PC-9 (cell line): ENCODE results near the gene RAB3GAP2. TPM values are rescaled to one million over a fixed set of nuclear protein-coding genes. Genes with fewer than 3 reads are reported as not detected.

Experiments
- Bru-seq: library from RNA; stranded (reverse); fragments of 400-500 nt; gene quantifications from one replicate; lab custom pipeline; 2021; lab: Mats Ljungman, UMichigan
- BruChase-seq, 2 experiments: library from RNA; stranded (reverse); fragments of 400-500 nt; gene quantifications; one replicate each; lab custom pipeline; 2021; lab: Mats Ljungman, UMichigan
- BruUV-seq: library from RNA; stranded (reverse); fragments of 400-500 nt; replicated peaks from 2 replicates; lab custom pipeline; 2021; lab: Mats Ljungman, UMichigan
- CTCF ChIA-PET: fragments of 300-600 bp; sonication (Branson Sonifier 250); formaldehyde crosslinking; loops from one replicate; lab custom pipeline; 2022; ENCODE audit warnings: antibody characterized with exemption; lab: Charles Lee
- POLR2A ChIA-PET: fragments of 300-600 bp; sonication (Branson Sonifier 250); formaldehyde crosslinking; loops from one replicate; lab custom pipeline; 2022; ENCODE audit warnings: antibody characterized with exemption; ENCODE audit not compliant: unreplicated experiment; lab: Charles Lee
- DNase-seq, 2 experiments: peaks; one replicate each; pipeline versions ENCODE4 v3.0.0 to v3.0.0-alpha.2; 2015 to 2022; ENCODE audit warnings: mixed read lengths in 1 of 2
- H2AFZ ChIP-seq: fragments of 200-600 bp; sonication (generic); 2 replicates; pipeline ENCODE4 v1.8.1; 2017; ENCODE audit warnings: antibody characterized with exemption
- H3F3A ChIP-seq: fragments of 200-600 bp; sonication (generic); 2 replicates; pipeline ENCODE4 v1.8.1; 2017; ENCODE audit warnings: antibody characterized with exemption, mild to moderate bottlenecking, low read depth; ENCODE audit not compliant: insufficient read depth
- H3K27ac ChIP-seq: fragments of 200-600 bp; sonication (generic); 2 replicates; pipeline ENCODE4 v1.6.1; 2016; ENCODE audit warnings: mixed run types
- H3K27me3 ChIP-seq: fragments of 200-600 bp; sonication (generic); 2 replicates; pipeline ENCODE4 v1.6.1; 2016; ENCODE audit warnings: low read depth, mixed run types; ENCODE audit not compliant: insufficient read depth
- H3K36me3 ChIP-seq: fragments of 200-600 bp; sonication (generic); 2 replicates; pipeline ENCODE4 v1.6.1; 2016; ENCODE audit warnings: low read depth, mixed run types
- H3K4me1 ChIP-seq: fragments of 200-600 bp; sonication (generic); replicated peaks from 2 replicates; pipeline ENCODE4 v1.6.1; 2016; ENCODE audit warnings: mixed run types; ENCODE audit not compliant: insufficient read depth
- H3K4me2 ChIP-seq: fragments of 200-600 bp; sonication (generic); 2 replicates; pipeline ENCODE4 v1.6.1; 2017; ENCODE audit warnings: mixed run types
- H3K4me3 ChIP-seq: fragments of 200-600 bp; sonication (generic); 2 replicates; pipeline ENCODE4 v1.6.1; 2016; ENCODE audit warnings: mixed run types
- H3K79me2 ChIP-seq: fragments of 200-600 bp; sonication (generic); 2 replicates; pipeline ENCODE4 v1.6.1; 2017; ENCODE audit warnings: low read depth, mixed run types
- H3K9me2 ChIP-seq: fragments of 200-600 bp; sonication (generic); 2 replicates; pipeline ENCODE4 v1.8.1; 2017; ENCODE audit warnings: mild to moderate bottlenecking; ENCODE audit not compliant: insufficient read depth
- H3K9me3 ChIP-seq: fragments of 200-600 bp; sonication (generic); 2 replicates; pipeline ENCODE4 v1.8.1; 2016; ENCODE audit warnings: low read depth; ENCODE audit not compliant: insufficient read depth
- H4K20me1 ChIP-seq: fragments of 200-600 bp; sonication (generic); 2 replicates; pipeline ENCODE4 v1.8.1; 2017; ENCODE audit not compliant: insufficient read depth
- CTCF ChIP-seq: fragments of 200-600 bp; sonication (generic); conservative IDR thresholded peaks from 2 replicates; pipeline ENCODE4 v1.6.1; 2017; ENCODE audit warnings: mixed run types, antibody characterized with exemption, mild to moderate bottlenecking, moderate library complexity
- EZH2 ChIP-seq: fragments of 200-600 bp; sonication (generic); IDR thresholded peaks from 2 replicates; pipeline ENCODE4 v1.8.0; 2017; ENCODE audit warnings: antibody characterized with exemption, low read depth
- intact Hi-C: fragments of 100-400 bp; cut with micrococcal nuclease; formaldehyde crosslinking; loops from one replicate; pipeline ENCODE4 v1.10.0; 2022; ENCODE audit not compliant: unreplicated experiment
- long read RNA-seq: library from polyadenylated mRNA; stranded (forward); transcript quantifications from one replicate; pipeline ENCODE4 v2.0.0, GENCODE V29; 2022
- total RNA-seq: library from RNA; stranded (reverse); gene quantifications from 2 replicates; pipeline ENCODE4 v1.2.3, GENCODE V29; 2021

RAB3GAP2 gene, protein sequence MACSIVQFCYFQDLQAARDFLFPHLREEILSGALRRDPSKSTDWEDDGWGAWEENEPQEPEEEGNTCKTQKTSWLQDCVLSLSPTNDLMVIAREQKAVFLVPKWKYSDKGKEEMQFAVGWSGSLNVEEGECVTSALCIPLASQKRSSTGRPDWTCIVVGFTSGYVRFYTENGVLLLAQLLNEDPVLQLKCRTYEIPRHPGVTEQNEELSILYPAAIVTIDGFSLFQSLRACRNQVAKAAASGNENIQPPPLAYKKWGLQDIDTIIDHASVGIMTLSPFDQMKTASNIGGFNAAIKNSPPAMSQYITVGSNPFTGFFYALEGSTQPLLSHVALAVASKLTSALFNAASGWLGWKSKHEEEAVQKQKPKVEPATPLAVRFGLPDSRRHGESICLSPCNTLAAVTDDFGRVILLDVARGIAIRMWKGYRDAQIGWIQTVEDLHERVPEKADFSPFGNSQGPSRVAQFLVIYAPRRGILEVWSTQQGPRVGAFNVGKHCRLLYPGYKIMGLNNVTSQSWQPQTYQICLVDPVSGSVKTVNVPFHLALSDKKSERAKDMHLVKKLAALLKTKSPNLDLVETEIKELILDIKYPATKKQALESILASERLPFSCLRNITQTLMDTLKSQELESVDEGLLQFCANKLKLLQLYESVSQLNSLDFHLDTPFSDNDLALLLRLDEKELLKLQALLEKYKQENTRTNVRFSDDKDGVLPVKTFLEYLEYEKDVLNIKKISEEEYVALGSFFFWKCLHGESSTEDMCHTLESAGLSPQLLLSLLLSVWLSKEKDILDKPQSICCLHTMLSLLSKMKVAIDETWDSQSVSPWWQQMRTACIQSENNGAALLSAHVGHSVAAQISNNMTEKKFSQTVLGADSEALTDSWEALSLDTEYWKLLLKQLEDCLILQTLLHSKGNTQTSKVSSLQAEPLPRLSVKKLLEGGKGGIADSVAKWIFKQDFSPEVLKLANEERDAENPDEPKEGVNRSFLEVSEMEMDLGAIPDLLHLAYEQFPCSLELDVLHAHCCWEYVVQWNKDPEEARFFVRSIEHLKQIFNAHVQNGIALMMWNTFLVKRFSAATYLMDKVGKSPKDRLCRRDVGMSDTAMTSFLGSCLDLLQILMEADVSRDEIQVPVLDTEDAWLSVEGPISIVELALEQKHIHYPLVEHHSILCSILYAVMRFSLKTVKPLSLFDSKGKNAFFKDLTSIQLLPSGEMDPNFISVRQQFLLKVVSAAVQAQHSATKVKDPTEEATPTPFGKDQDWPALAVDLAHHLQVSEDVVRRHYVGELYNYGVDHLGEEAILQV (N-terminal part only)
- total RNA-seq (48.8 and 51.0 TPM in 2 replicates), Bru-seq, nascent RNA (percentile 90 among the genes with signal in this experiment), BruChase-seq, experiment 1, labeled RNA remaining after a 2-hour chase (percentile 86 among the genes with signal in this experiment), BruChase-seq, experiment 2, labeled RNA remaining after a 6-hour chase (percentile 78 among the genes with signal in this experiment)
- long read RNA-seq, partial matches to known transcripts = 3 of 17 reads
- long read RNA-seq, other reads (novel, unspliced or antisense) = 14 of 17 reads

DNA sequence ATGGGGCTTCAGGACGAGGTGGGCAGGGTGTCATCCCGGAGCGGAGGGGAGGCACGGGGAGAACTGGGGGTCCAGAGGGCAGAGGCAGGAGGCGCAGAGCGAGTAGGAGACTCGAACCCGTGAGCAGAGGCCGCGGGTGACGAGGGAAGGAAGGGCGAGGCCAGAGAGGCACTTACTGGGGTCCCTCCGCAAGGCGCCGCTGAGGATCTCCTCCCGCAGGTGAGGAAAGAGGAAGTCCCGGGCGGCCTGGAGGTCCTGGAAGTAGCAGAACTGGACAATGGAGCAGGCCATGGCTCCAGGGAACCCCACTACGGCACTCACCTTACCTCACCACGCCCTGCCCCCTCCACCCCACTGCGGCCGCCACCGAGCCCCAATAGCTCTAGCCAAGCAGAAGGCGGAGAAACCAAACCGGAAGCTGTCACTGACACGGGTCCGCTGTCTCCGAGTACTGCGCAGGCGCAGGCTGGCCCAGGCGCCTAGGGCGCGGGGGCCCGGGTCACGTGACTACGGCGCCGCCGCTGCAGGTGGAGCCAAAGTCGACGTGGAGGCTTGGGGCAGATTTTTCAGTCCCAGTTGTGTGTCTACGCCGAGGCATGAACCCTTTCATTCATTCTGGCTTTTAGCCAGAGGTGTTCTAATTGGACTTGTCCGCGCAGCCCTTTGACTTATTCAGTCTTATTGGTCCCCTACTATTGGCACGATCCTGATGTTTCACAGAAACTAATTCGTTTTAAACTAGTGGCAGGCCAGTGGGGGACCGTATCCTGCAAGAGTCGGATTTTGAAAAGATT lies at the start of gene RAB3GAP2:
Gene RAB3GAP2 (minus strand): TSS at position 407 of the 794 bp plus-strand sequence. CDS start 116 bp downstream, at position 291.
- H3K9me2 ChIP-seq = no peaks in the 10 kb centered on the region
- no TSS peak for BruUV-seq
- H3K4me1 ChIP-seq = peaks cover 15% of the 10 kb centered on the region
- peak within 1 kb of the TSS; percentile 61 for H3K27ac ChIP-seq
- TF ChIP-seq EZH2 (no peak), CTCF (no peak)
- no peaks in the 10 kb centered on the region for H4K20me1 ChIP-seq
- H3K27me3 ChIP-seq = no peaks in the 10 kb centered on the region
- H3K36me3 ChIP-seq = peaks cover 16% of the 10 kb centered on the region; the same call in 1 of the 2 replicates
- H2AFZ ChIP-seq = peak within 1 kb of the TSS; percentile 97
- peak within 1 kb of the TSS; percentile 81 for H3K4me2 ChIP-seq
- POLR2A ChIA-PET = interaction anchor here (0.5 to 0.9 kb wide), 8 partner anchors 28 to 1719 kb away, joined by 3 to 8 read pairs (median 6); partner anchors contain the start of gene MTARC1
- H3F3A ChIP-seq = peaks cover 4% of the 10 kb centered on the region; the same call in 1 of the 2 replicates
- intact Hi-C loops = loop anchor here (5.0 kb wide), 1 partner anchor 1165 kb away; no protein-coding TSS in a partner anchor
- CTCF ChIA-PET = interaction anchor here (0.7 to 1.2 kb wide), 3 partner anchors 24 to 504 kb away, joined by 4 read pairs; no protein-coding TSS in a partner anchor
- peak; percentile 81 to 98 for DNase-seq
- peak within 1 kb of the TSS; percentile 59 for H3K4me3 ChIP-seq
- H3K9me3 ChIP-seq = no peaks in the 10 kb centered on the region
- peaks cover 42% of the 10 kb centered on the region for H3K79me2 ChIP-seq

GRCh38 chr1:220321758-220322157 lies 49.5 kb upstream of the RAB3GAP2 start:
- Histone ChIP-seq H3K79me2 (no peaks in the 10 kb centered on the region), H3F3A (peaks cover 6% of the 10 kb centered on the region; the same call in 1 of the 2 replicates), H3K4me3 (no peak overlapping the region), H4K20me1 (no peaks in the 10 kb centered on the region), H3K36me3 (no peaks in the 10 kb centered on the region), H3K9me2 (no peaks in the 10 kb centered on the region), H3K27me3 (no peaks in the 10 kb centered on the region), H3K27ac (no peak overlapping the region), H3K9me3 (no peaks in the 10 kb centered on the region), H2AFZ (no peak overlapping the region), H3K4me1 (peaks cover 9% of the 10 kb centered on the region), H3K4me2 (no peak overlapping the region)
- no TSS peak for BruUV-seq
- intact Hi-C loops = no loop called here
- ChIA-PET CTCF (no interaction called here), POLR2A (no interaction called here)
- TF ChIP-seq EZH2 (no peak), CTCF (no peak)
- no peak for DNase-seq
